HepG2 (cell line): ENCODE measurements around the gene IL11RA. TPM values are rescaled to one million over a fixed set of nuclear protein-coding genes. Genes with fewer than 3 reads are reported as not detected.

Source experiments
- HNRNPK ChIP-seq: fragments of 200-400 bp; formaldehyde crosslinking; IDR thresholded peaks from 2 replicates; pipeline ENCODE4 v1.6.1; 2018; ENCODE audit warnings: low read length, low read depth, moderate library complexity, mild to moderate bottlenecking; ENCODE audit not compliant: poor library complexity, severe bottlenecking
- IRF2 ChIP-seq: IDR thresholded peaks from 2 replicates; pipeline ENCODE4 v1.6.1; 2018; ENCODE audit warnings: missing genetic modification reagents, missing compliant biosample characterization
- KDM4B ChIP-seq: sonication (generic); formaldehyde crosslinking; IDR thresholded peaks from 2 replicates; pipeline ENCODE4 v1.4.0; 2020; ENCODE audit warnings: missing genetic modification reagents
- MEIS2 ChIP-seq: sonication (generic); formaldehyde crosslinking; IDR thresholded peaks from 2 replicates; pipeline ENCODE4 v1.9.0; 2021; ENCODE audit warnings: mild to moderate bottlenecking, missing genetic modification reagents
- MZF1 ChIP-seq: sonication (generic); formaldehyde crosslinking; IDR thresholded peaks from 2 replicates; pipeline ENCODE4 v1.8.1; 2023; ENCODE audit warnings: mild to moderate bottlenecking, missing genetic modification reagents, borderline replicate concordance
- RORA ChIP-seq: sonication (generic); formaldehyde crosslinking; IDR thresholded peaks from 2 replicates; pipeline ENCODE4 v1.5.0; 2020; ENCODE audit warnings: mild to moderate bottlenecking, missing genetic modification reagents, moderate library complexity
- TCF12 ChIP-seq, 2 experiments: fragments of 450-650 bp in 1 of 2; sonication (generic) in 1 of 2; formaldehyde crosslinking in 1 of 2; IDR thresholded peaks; 2 replicates each; pipeline versions ENCODE4 v1.6.1 to v1.8.0; 2017 to 2022; ENCODE audit warnings: antibody characterized with exemption in 1 of 2, mild to moderate bottlenecking in 1 of 2, missing genetic modification reagents in 1 of 2, moderate library complexity in 1 of 2
- ZNF362 ChIP-seq: sonication (generic); formaldehyde crosslinking; IDR thresholded peaks from 2 replicates; pipeline ENCODE4 v1.4.0; 2020; ENCODE audit warnings: missing genetic modification reagents, mild to moderate bottlenecking, borderline replicate concordance
- ZNF512 ChIP-seq: sonication (generic); formaldehyde crosslinking; IDR thresholded peaks from 2 replicates; pipeline ENCODE4 v1.4.0; 2020; ENCODE audit warnings: mild to moderate bottlenecking, missing genetic modification reagents
- polyA plus RNA-seq, 8 experiments: library from polyadenylated mRNA; depleted of rRNA in 3 of 8; stranded (reverse) in 7 of 8; unstranded in 1 of 8; fragments of >200 nt; fragmentation: Illumina TruSeq in 4 of 8; extraction: Trizol in 4 of 8; gene quantifications; 2 replicates each; pipeline versions ENCODE4 v1.2.1 to v1.2.3, GENCODE V29; 2011 to 2016; ENCODE audit warnings: low read depth in 4 of 8, missing spikeins in 1 of 8, mixed read lengths in 1 of 8; ENCODE audit not compliant: insufficient read depth in 1 of 8
- total RNA-seq, 5 experiments: library from RNA; depleted of rRNA; stranded (reverse); fragments of >200 nt; fragmentation: Illumina TruSeq; extraction: Trizol; gene quantifications; 2 replicates each; pipeline ENCODE4 v1.2.3, GENCODE V29; 2016; ENCODE audit warnings: low read depth in 1 of 5
- TF ChIP-seq, protein P1 (sequence below): sonication (generic); formaldehyde crosslinking; IDR thresholded peaks from 2 replicates; pipeline ENCODE4 v1.8.0; 2022; ENCODE audit warnings: mild to moderate bottlenecking, missing genetic modification reagents

IL11RA gene
- total and polyA plus RNA-seq, 2 of the 13 experiments (the other 11 are each of a cell fraction or from before 2014, with no cell fraction given): 2.0 to 4.2 TPM

DNA sequence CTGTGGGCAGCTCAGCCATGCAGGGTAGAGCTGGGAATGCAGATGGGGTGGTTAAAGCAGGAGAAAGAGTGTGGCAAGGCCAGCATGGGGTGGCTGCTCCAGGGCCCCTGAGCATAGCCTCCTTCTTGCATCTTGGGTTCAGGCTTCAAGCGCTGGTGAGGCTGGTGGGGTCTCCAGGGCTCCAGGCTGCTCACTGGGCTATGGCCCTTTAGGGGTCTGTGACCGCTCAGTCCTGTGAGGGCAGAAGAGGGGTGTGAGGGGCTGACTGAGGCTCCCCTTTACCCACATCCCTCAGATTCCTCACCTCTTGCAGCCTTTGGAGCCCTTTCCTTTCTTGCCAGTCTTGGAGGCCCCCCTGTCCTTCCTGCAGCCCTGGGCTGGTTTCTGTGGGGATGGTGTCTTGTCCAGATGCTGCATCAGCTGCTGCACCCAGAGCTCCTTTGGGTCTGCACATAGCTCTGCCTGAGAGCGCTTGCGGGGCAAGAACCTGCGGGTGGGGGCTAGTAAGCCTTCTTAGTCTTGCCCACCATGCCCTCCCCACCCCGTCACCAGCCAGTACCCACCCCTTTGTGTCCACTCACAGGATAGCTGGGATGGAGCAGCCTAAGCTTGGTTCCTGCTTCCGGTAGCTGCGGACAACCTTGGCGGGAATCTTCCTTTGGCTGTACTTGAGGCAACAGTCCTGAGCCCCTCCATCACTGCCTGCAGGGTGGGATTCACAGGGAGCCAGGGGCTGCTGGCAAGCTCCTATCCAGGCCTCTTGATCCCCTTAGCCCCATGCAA, 57.4 kb downstream of the IL11RA start (continued):
- TF ChIP-seq IRF2 (CRISPR knock-in tag) (no peak), HNRNPK (no peak), TCF12 (IDR thresholded peaks at IDR 0.05) (no peak), TCF12 (CRISPR knock-in tag; IDR thresholded peaks at IDR 0.05) (no peak), MEIS2 (CRISPR knock-in tag) (no peak), RORA (CRISPR knock-in tag) (no peak), ZNF512 (CRISPR knock-in tag) (no peak), ZNF362 (CRISPR knock-in tag) (no peak), MZF1 (CRISPR knock-in tag) (no peak), KDM4B (CRISPR knock-in tag) (no peak)
- TF ChIP-seq, protein P1, sequence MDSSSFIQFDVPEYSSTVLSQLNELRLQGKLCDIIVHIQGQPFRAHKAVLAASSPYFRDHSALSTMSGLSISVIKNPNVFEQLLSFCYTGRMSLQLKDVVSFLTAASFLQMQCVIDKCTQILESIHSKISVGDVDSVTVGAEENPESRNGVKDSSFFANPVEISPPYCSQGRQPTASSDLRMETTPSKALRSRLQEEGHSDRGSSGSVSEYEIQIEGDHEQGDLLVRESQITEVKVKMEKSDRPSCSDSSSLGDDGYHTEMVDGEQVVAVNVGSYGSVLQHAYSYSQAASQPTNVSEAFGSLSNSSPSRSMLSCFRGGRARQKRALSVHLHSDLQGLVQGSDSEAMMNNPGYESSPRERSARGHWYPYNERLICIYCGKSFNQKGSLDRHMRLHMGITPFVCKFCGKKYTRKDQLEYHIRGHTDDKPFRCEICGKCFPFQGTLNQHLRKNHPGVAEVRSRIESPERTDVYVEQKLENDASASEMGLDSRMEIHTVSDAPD (CRISPR knock-in tag): no peak
